GM21528 (cell line): ENCODE data around the gene ADAMTSL2.

Experiments
- ATAC-seq: cut with Tn5 transposase; IDR thresholded peaks from one replicate; pipeline ENCODE4 v1.9.1; 2021; ENCODE audit warnings: mild to moderate bottlenecking, moderate library complexity; ENCODE audit not compliant: unreplicated experiment, low FRiP score

Gene ADAMTSL2

GRCh38 chr9:133529874-133530273, 4.6 kb upstream of the ADAMTSL2 start:
- no peak for ATAC-seq

- no peak for ATAC-seq
Observed at GRCh38 chr9:133531293-133531692, 3.2 kb upstream of the ADAMTSL2 start.

GRCh38 chr9:133532937-133533668, 1.4 kb upstream of the ADAMTSL2 start:
- no peak for ATAC-seq

GRCh38 chr9:133533857-133534256, 647 bp upstream of the ADAMTSL2 start:
- ATAC-seq, result no peak

GRCh38 chr9:133535306-133535877, 888 bp downstream of the ADAMTSL2 start:
- ATAC-seq, result no peak

GRCh38 chr9:133536080-133536479, 1.6 kb downstream of the ADAMTSL2 start:
- ATAC-seq, result no peak

GRCh38 chr9:133536536-133536935, 2.0 kb downstream of the ADAMTSL2 start:
- ATAC-seq, result no peak

GRCh38 chr9:133537257-133537656, 2.8 kb downstream of the ADAMTSL2 start:
- ATAC-seq, result no peak

GRCh38 chr9:133538176-133538575, 3.7 kb downstream of the ADAMTSL2 start:
- no peak for ATAC-seq

GRCh38 chr9:133538851-133539833, 4.6 kb downstream of the ADAMTSL2 start:
- ATAC-seq, result no peak

- no peak for ATAC-seq
Observed at GRCh38 chr9:133539991-133540697, 5.6 kb downstream of the ADAMTSL2 start.

- ATAC-seq, result no peak
Observed at GRCh38 chr9:133540698-133541025, 6.2 kb downstream of the ADAMTSL2 start.

- no peak for ATAC-seq
Observed at GRCh38 chr9:133542002-133542401, 7.5 kb downstream of the ADAMTSL2 start.

GRCh38 chr9:133543772-133544467, 9.4 kb downstream of the ADAMTSL2 start:
- ATAC-seq, result no peak

- ATAC-seq, result no peak
Observed at GRCh38 chr9:133545494-133546286, 11.2 kb downstream of the ADAMTSL2 start.

GRCh38 chr9:133546287-133546680, 11.8 kb downstream of the ADAMTSL2 start:
- ATAC-seq, result no peak

- ATAC-seq, result no peak
Observed at GRCh38 chr9:133547116-133547515, 12.6 kb downstream of the ADAMTSL2 start.

- ATAC-seq, result no peak
Observed at GRCh38 chr9:133551446-133551845, 16.9 kb downstream of the ADAMTSL2 start.

- no peak for ATAC-seq
Observed at GRCh38 chr9:133552236-133552635, 17.7 kb downstream of the ADAMTSL2 start.
